H9 (cell line): ENCODE results near the gene IER5. TPM values are rescaled to one million over a fixed set of nuclear protein-coding genes. Genes with fewer than 3 reads are reported as not detected.
A peak's percentile ranks its signal among the peaks of the same experiment; 100 is the strongest.

Source experiments
- DNase-seq: peaks from one replicate; pipeline ENCODE4 v3.0.0-alpha.2; 2017
- H2AFZ ChIP-seq: one replicate; pipeline ENCODE4 v1.6.1; 2013; ENCODE audit warnings: mild to moderate bottlenecking, low read length, control low read depth, moderate library complexity
- H2AK5ac ChIP-seq: 2 replicates; pipeline ENCODE4 v1.6.1; 2013; ENCODE audit warnings: low read length, control low read depth, mixed read lengths; ENCODE audit not compliant: insufficient read length
- H2BK120ac ChIP-seq: one replicate; pipeline ENCODE4 v1.6.1; 2013; ENCODE audit warnings: low read depth, mild to moderate bottlenecking, low read length, control low read depth, inconsistent platforms; ENCODE audit not compliant: poor library complexity, severe bottlenecking
- H2BK12ac ChIP-seq: 2 replicates; pipeline ENCODE4 v1.6.1; 2013; ENCODE audit warnings: low read length, control low read depth, mixed read lengths, low read depth; ENCODE audit not compliant: insufficient read length
- H2BK15ac ChIP-seq: 2 replicates; pipeline ENCODE4 v1.6.1; 2013; ENCODE audit warnings: low read depth, low read length, control low read depth
- H2BK20ac ChIP-seq: one replicate; pipeline ENCODE4 v1.6.1; 2013; ENCODE audit warnings: low read depth, mild to moderate bottlenecking, low read length, control low read depth, inconsistent platforms; ENCODE audit not compliant: poor library complexity, severe bottlenecking
- H2BK5ac ChIP-seq: 2 replicates; pipeline ENCODE4 v1.6.1; 2013; ENCODE audit warnings: low read length, control low read depth, mixed read lengths; ENCODE audit not compliant: insufficient read length
- H3K14ac ChIP-seq: 2 replicates; pipeline ENCODE4 v1.6.1; 2013; ENCODE audit warnings: low read length, control low read depth; ENCODE audit not compliant: insufficient read depth
- H3K18ac ChIP-seq: 2 replicates; pipeline ENCODE4 v1.6.1; 2013; ENCODE audit warnings: low read depth, mild to moderate bottlenecking, mixed read lengths, low read length, control low read depth; ENCODE audit not compliant: insufficient read length
- H3K23ac ChIP-seq: 2 replicates; pipeline ENCODE4 v1.6.1; 2013; ENCODE audit warnings: low read length, control low read depth, mixed read lengths, low read depth; ENCODE audit not compliant: insufficient read length
- H3K23me2 ChIP-seq: 2 replicates; pipeline ENCODE4 v1.6.1; 2013; ENCODE audit warnings: low read depth, mild to moderate bottlenecking, mixed read lengths, low read length, control low read depth; ENCODE audit not compliant: insufficient read length, poor library complexity, severe bottlenecking
- H3K27ac ChIP-seq: 2 replicates; pipeline ENCODE4 v1.5.1; 2013; ENCODE audit warnings: low read length, control low read depth, mixed read lengths, low read depth; ENCODE audit not compliant: insufficient read length
- H3K27me3 ChIP-seq: 2 replicates; pipeline ENCODE4 v1.6.1; 2013; ENCODE audit warnings: low read length, control low read depth, inconsistent platforms; ENCODE audit not compliant: insufficient read depth
- H3K4ac ChIP-seq: 2 replicates; pipeline ENCODE4 v1.6.1; 2013; ENCODE audit warnings: low read depth, mild to moderate bottlenecking, control low read depth, inconsistent platforms, low read length, moderate library complexity
- H3K4me1 ChIP-seq: 2 replicates; pipeline ENCODE4 v1.6.1; 2013; ENCODE audit warnings: low read length, control low read depth, inconsistent platforms; ENCODE audit not compliant: insufficient read depth
- H3K4me2 ChIP-seq: 2 replicates; pipeline ENCODE4 v1.6.1; 2013; ENCODE audit warnings: low read length, control low read depth, mixed read lengths; ENCODE audit not compliant: insufficient read length, insufficient read depth
- H3K56ac ChIP-seq: 2 replicates; pipeline ENCODE4 v1.6.1; 2013; ENCODE audit warnings: low read depth, mild to moderate bottlenecking, mixed read lengths, low read length, control low read depth; ENCODE audit not compliant: insufficient read length
- H3K79me1 ChIP-seq: 2 replicates; pipeline ENCODE4 v1.6.1; 2013; ENCODE audit warnings: low read depth, mild to moderate bottlenecking, moderate library complexity, low read length, control low read depth, inconsistent platforms; ENCODE audit not compliant: insufficient read depth, poor library complexity, severe bottlenecking
- H3K79me2 ChIP-seq: 2 replicates; pipeline ENCODE4 v1.6.1; 2013; ENCODE audit warnings: low read length, control low read depth, inconsistent platforms; ENCODE audit not compliant: insufficient read depth
- H3K9ac ChIP-seq: 2 replicates; pipeline ENCODE4 v1.6.1; 2013; ENCODE audit warnings: low read length, control low read depth, mixed read lengths; ENCODE audit not compliant: insufficient read length; ENCODE audit errors: extremely low read depth
- H3K9me3 ChIP-seq: one replicate; pipeline ENCODE4 v1.6.1; 2013; ENCODE audit warnings: low read depth, low read length, inconsistent platforms; ENCODE audit not compliant: control insufficient read depth
- H3T11ph ChIP-seq: one replicate; pipeline ENCODE4 v1.6.1; 2013; ENCODE audit warnings: mild to moderate bottlenecking, low read length, control low read depth, inconsistent platforms
- H4K20me1 ChIP-seq: one replicate; pipeline ENCODE4 v1.6.1; 2013; ENCODE audit not compliant: control insufficient read depth, insufficient read length, insufficient read depth
- H4K5ac ChIP-seq: 2 replicates; pipeline ENCODE4 v1.6.1; 2013; ENCODE audit warnings: low read depth, mild to moderate bottlenecking, mixed read lengths, low read length, control low read depth; ENCODE audit not compliant: insufficient read length
- H4K8ac ChIP-seq: replicated peaks from 2 replicates; pipeline ENCODE4 v1.6.1; 2013; ENCODE audit warnings: low read length, control low read depth, mixed read lengths, low read depth; ENCODE audit not compliant: insufficient read length
- H4K91ac ChIP-seq: 2 replicates; pipeline ENCODE4 v1.6.1; 2013; ENCODE audit warnings: low read depth, mild to moderate bottlenecking, moderate library complexity, mixed read lengths, low read length, control low read depth; ENCODE audit not compliant: insufficient read length
- H3K27ac Mint-ChIP-seq, 3 experiments: 2 replicates in 2 of 3; 3 replicates in 1 of 3; pipeline ENCODE4 v1.8.0; 2020 to 2021; ENCODE audit warnings: mixed read lengths in 3 of 3, mild to moderate bottlenecking in 1 of 3, moderate library complexity in 1 of 3
- H3K27me3 Mint-ChIP-seq: 2 replicates; pipeline ENCODE4 v1.8.0; 2021; ENCODE audit warnings: low read depth, mild to moderate bottlenecking, moderate library complexity, mixed read lengths
- H3K36me3 Mint-ChIP-seq, 3 experiments: 2 replicates in 2 of 3; 3 replicates in 1 of 3; pipeline ENCODE4 v1.8.0; 2020 to 2021; ENCODE audit warnings: low read depth in 3 of 3, mixed read lengths in 3 of 3; ENCODE audit not compliant: insufficient read depth in 1 of 3
- H3K4me1 Mint-ChIP-seq, 2 experiments: 2 replicates each; pipeline ENCODE4 v1.8.0; 2020; ENCODE audit warnings: mixed read lengths in 2 of 2
- H3K4me3 Mint-ChIP-seq, 2 experiments: 2 replicates in 1 of 2; 3 replicates in 1 of 2; pipeline ENCODE4 v1.8.0; 2020 to 2021; ENCODE audit warnings: mild to moderate bottlenecking in 2 of 2, mixed read lengths in 2 of 2, moderate library complexity in 1 of 2
- H3K9me3 Mint-ChIP-seq, 2 experiments: 2 replicates in 1 of 2; 3 replicates in 1 of 2; pipeline ENCODE4 v1.8.0; 2020; ENCODE audit warnings: mild to moderate bottlenecking in 2 of 2, mixed read lengths in 2 of 2, moderate library complexity in 1 of 2
- WGBS: extraction: QIAGEN DNeasy Blood & Tissue Kit; methylation state at CpG from one replicate; pipeline ENCODE4 v1.1.7; 2013; ENCODE audit warnings: missing lambda C conversion rate, low lambda C conversion rate, mixed read lengths; ENCODE audit not compliant: insufficient read length; ENCODE audit errors: extremely low coverage; 5-methylcytosine and 5-hydroxymethylcytosine counted together
- long read RNA-seq: library from polyadenylated mRNA; unstranded; transcript quantifications from one replicate; pipeline ENCODE4 v2.0.0, GENCODE V29; 2020
- total RNA-seq: library from RNA; stranded (reverse); gene quantifications from 2 replicates; pipeline ENCODE4 v1.2.1, GENCODE V29; 2021
- TF ChIP-seq, protein P1 (sequence below): fragments of 200-600 bp; sonication (generic); conservative IDR thresholded peaks from 3 replicates; pipeline ENCODE4 v1.8.0; 2021; ENCODE audit warnings: antibody characterized with exemption, mild to moderate bottlenecking

The IER5 gene
- 6.7 and 7.6 TPM in 2 replicates for total RNA-seq
- long read RNA-seq, full-length matches to known transcripts: 1 of 1 reads
- long read RNA-seq, partial matches to known transcripts: 0 of 1 reads
- long read RNA-seq, other reads (novel, unspliced or antisense): 0 of 1 reads

GRCh38 chr1:181088079-181089016, at the start of gene IER5:
IER5 (plus strand) TSS chr1:181088700; CDS start chr1:181088903, 203 bp downstream.
- Histone ChIP-seq H2BK5ac (no peak within 1 kb of the TSS), H3K79me1 (no peaks in the 10 kb centered on the region), H4K91ac (no peak within 1 kb of the TSS), H4K5ac (no peak within 1 kb of the TSS), H4K8ac (no peak within 1 kb of the TSS), H2BK15ac (no peak within 1 kb of the TSS), H2AFZ (no peak within 1 kb of the TSS), H3K9me3 (no peaks in the 10 kb centered on the region), H3K56ac (no peak within 1 kb of the TSS), H4K20me1 (peaks cover 2% of the 10 kb centered on the region), H3K79me2 (no peaks in the 10 kb centered on the region), H3K4me1 (0 out of 2 replicates have a peak, but pooled peaks cover 3% of the 10 kb centered on the region), H3K27ac (no peak within 1 kb of the TSS), H2BK12ac (no peak within 1 kb of the TSS), H3K9ac (peak within 1 kb of the TSS; percentile 25), H3K14ac (peak within 1 kb of the TSS; percentile 69), H3T11ph (no peak within 1 kb of the TSS), H3K23ac (no peak within 1 kb of the TSS), H3K27me3 (peaks cover 9% of the 10 kb centered on the region), H2AK5ac (no peak within 1 kb of the TSS), H2BK20ac (no peak within 1 kb of the TSS), H2BK120ac (no peak within 1 kb of the TSS), H3K4ac (no peak within 1 kb of the TSS), H3K18ac (no peak within 1 kb of the TSS), H3K4me2 (peak within 1 kb of the TSS; percentile 87), H3K23me2 (peaks cover 14% of the 10 kb centered on the region)
- Mint-ChIP-seq H3K9me3 (peaks cover 0 to 2% of the 10 kb centered on the region in 2 experiments; a peak in 1 of 5 replicates), H3K27me3 (peaks cover 37% of the 10 kb centered on the region), H3K4me3 (peak within 1 kb of the TSS; percentile 92 to 99), H3K4me1 (peaks cover 29 to 32% of the 10 kb centered on the region in 2 experiments), H3K36me3 (peaks cover 6 to 12% (median 8%) of the 10 kb centered on the region in 3 experiments; a peak in 5 of 7 replicates), H3K27ac (peak within 1 kb of the TSS in 2 of 3 experiments; percentile 82 to 93; a peak in 1 of 7 replicates)
- DNase-seq: peak; percentile 94
- TF ChIP-seq, protein P1, sequence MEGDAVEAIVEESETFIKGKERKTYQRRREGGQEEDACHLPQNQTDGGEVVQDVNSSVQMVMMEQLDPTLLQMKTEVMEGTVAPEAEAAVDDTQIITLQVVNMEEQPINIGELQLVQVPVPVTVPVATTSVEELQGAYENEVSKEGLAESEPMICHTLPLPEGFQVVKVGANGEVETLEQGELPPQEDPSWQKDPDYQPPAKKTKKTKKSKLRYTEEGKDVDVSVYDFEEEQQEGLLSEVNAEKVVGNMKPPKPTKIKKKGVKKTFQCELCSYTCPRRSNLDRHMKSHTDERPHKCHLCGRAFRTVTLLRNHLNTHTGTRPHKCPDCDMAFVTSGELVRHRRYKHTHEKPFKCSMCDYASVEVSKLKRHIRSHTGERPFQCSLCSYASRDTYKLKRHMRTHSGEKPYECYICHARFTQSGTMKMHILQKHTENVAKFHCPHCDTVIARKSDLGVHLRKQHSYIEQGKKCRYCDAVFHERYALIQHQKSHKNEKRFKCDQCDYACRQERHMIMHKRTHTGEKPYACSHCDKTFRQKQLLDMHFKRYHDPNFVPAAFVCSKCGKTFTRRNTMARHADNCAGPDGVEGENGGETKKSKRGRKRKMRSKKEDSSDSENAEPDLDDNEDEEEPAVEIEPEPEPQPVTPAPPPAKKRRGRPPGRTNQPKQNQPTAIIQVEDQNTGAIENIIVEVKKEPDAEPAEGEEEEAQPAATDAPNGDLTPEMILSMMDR: no peak
- WGBS: no CpG with 5 or more reads among the region's 76 CpGs
